Stimulated activated memory B cell treated with anti-CD40 and anti-IgM and Interleukin-4, amounts not matched to agents 10 μg/mL and 1 μg/mL and 100 μg/mL, for 72 hours (primary cell): ENCODE measurements around the gene TM9SF4.
"Not testable (repeated sequence)": the region's sequence is repeated elsewhere in the genome, so short reads cannot be mapped to it uniquely, and the experiment has no call there.

Experiments
- ATAC-seq: fragments of 150-1000 bp; cut with Tn5 transposase; 2 replicates; pipeline ENCODE4 v1.10.0; 2021
- H3K27ac Mint-ChIP-seq: one replicate; pipeline ENCODE4 v1.8.0; 2022; ENCODE audit warnings: mild to moderate bottlenecking, mixed read lengths
- H3K27me3 Mint-ChIP-seq: one replicate; pipeline ENCODE4 v1.8.0; 2022; ENCODE audit warnings: mixed read lengths
- H3K36me3 Mint-ChIP-seq: one replicate; pipeline ENCODE4 v1.8.0; 2022; ENCODE audit warnings: mixed read lengths
- H3K4me1 Mint-ChIP-seq: one replicate; pipeline ENCODE4 v1.8.0; 2022; ENCODE audit warnings: mixed read lengths
- H3K4me3 Mint-ChIP-seq: one replicate; pipeline ENCODE4 v1.8.0; 2022; ENCODE audit warnings: mild to moderate bottlenecking, moderate library complexity, mixed read lengths
- H3K9me3 Mint-ChIP-seq: one replicate; pipeline ENCODE4 v1.8.0; 2022; ENCODE audit warnings: mixed read lengths

The TM9SF4 gene

DNA sequence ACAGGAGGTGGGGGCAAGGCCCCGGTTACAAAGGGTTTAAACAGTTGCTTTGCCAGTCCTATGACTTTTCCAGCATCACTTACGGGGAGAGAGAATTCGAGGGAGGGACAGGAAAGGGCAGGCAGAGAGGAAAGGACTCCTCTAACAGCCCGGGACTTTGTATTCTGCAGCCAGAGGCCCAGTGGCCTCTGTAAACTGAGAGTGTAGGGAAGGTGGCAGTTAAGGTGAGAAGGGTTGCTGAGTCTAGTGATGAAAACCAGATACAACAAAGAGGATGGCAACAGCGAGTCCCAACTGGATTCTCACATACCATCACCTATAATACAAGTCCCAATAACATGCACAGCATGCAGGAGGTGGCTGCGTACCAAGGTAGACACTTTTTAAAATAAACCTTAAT, 84.5 kb downstream of the TM9SF4 start:
- Mint-ChIP-seq H3K27ac (no peak overlapping the region), H3K4me1 (peaks cover 12% of the 10 kb centered on the region), H3K27me3 (peaks cover 2% of the 10 kb centered on the region)

DNA sequence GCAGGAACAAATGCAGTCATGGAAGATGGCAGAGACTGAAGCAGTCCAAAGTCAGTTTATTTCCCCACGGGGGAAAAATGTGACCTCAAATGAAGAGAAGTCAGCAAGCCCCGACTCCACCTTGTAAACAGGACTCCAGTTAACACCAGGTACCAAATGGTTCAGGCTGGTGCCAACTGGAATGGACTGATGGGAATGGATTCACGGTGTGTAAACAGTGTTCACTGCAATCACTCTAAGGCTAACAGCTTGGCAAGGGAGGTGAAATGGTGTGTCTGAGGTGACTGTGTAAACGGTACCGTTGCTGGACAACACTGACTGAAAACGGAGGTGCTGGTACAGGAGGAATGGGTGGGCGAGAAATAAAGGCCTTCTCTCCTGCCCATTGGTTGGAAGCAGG, 86.1 kb downstream of the TM9SF4 start:
- H3K36me3 Mint-ChIP-seq = peaks cover 56% of the 10 kb centered on the region
- H3K27ac Mint-ChIP-seq = no peak overlapping the region
- peaks cover 7% of the 10 kb centered on the region for H3K4me1 Mint-ChIP-seq
- H3K4me3 Mint-ChIP-seq = no peak overlapping the region
- no peaks in the 10 kb centered on the region for H3K9me3 Mint-ChIP-seq
- no peaks in the 10 kb centered on the region for H3K27me3 Mint-ChIP-seq
- no peak for ATAC-seq

More for the DNA sequence above, 84.5 kb downstream of the TM9SF4 start:
- Mint-ChIP-seq H3K36me3 (peaks cover 44% of the 10 kb centered on the region), H3K4me3 (no peak overlapping the region), H3K9me3 (no peaks in the 10 kb centered on the region)
- ATAC-seq = no peak

DNA sequence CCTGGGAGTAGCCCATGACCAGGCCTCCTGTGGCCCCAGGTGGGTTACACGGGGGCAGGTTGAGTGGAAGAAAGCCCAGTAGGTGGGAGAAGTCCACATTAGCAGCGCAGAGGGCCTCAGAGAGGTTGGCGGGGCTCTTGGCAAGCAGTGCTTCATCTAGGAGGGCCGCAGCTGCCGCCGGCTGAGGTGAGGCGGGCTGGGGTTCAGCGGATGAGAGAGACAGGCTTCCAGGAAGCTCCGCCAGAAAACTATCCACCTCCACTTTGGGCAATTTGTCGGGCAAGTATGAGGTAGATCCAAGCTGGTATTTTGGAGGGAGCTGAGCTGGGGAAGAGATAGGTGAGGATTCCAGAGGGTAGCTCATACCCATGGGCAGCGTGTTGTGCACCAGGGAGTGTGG, 87.1 kb downstream of the TM9SF4 start:
- H3K36me3 Mint-ChIP-seq = peaks cover 56% of the 10 kb centered on the region
- H3K27me3 Mint-ChIP-seq, H3K4me3 Mint-ChIP-seq, H3K4me1 Mint-ChIP-seq, ATAC-seq, H3K9me3 Mint-ChIP-seq, H3K27ac Mint-ChIP-seq: not testable (repeated sequence)

DNA sequence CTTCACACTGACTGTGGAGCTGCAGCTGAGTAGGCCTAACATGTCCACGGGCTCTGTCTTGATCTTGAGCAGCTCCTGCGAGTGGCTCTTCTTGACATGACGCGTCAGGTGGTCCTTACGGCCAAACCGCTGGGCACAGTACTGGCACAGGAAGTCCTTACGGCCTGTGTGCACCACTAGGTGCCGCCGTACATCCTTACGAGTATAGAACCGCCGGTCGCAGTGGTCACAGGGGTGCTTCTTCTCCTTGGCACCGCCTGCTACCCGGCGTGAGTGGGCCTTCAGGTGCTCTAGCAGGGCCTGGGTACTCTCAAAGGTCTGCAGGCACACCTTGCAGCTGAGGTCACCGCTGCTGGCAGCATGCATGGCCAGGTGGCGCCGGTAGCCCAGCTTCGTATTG, 87.6 kb downstream of the TM9SF4 start:
- not testable (repeated sequence) for H3K27me3 Mint-ChIP-seq, H3K9me3 Mint-ChIP-seq, H3K4me1 Mint-ChIP-seq, H3K27ac Mint-ChIP-seq, ATAC-seq, H3K4me3 Mint-ChIP-seq
- peaks cover 56% of the 10 kb centered on the region for H3K36me3 Mint-ChIP-seq

DNA sequence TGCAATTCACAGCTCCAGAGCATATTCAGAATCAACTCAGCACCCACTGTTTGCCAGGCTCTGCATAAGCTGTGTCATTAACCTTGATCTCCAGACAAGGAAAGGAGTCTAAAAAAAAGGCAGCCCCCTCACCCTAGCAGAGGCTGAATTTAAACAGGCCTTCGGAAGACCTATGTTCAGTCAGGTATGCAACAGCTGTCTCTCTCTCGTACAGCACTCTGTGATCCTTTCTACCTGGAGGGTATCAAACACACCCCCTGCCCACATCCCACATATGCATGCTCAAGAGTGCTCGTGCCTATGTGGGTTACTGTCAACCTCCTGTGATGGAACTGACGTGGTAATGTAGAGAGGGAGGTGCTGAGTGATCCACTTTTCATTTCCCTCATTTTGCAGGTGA, 89.5 kb downstream of the TM9SF4 start:
- Mint-ChIP-seq H3K36me3 (peaks cover 51% of the 10 kb centered on the region), H3K9me3 (no peaks in the 10 kb centered on the region), H3K27me3 (no peaks in the 10 kb centered on the region), H3K4me1 (peaks cover 15% of the 10 kb centered on the region), H3K4me3 (no peak overlapping the region), H3K27ac (no peak overlapping the region)
- no peak for ATAC-seq

DNA sequence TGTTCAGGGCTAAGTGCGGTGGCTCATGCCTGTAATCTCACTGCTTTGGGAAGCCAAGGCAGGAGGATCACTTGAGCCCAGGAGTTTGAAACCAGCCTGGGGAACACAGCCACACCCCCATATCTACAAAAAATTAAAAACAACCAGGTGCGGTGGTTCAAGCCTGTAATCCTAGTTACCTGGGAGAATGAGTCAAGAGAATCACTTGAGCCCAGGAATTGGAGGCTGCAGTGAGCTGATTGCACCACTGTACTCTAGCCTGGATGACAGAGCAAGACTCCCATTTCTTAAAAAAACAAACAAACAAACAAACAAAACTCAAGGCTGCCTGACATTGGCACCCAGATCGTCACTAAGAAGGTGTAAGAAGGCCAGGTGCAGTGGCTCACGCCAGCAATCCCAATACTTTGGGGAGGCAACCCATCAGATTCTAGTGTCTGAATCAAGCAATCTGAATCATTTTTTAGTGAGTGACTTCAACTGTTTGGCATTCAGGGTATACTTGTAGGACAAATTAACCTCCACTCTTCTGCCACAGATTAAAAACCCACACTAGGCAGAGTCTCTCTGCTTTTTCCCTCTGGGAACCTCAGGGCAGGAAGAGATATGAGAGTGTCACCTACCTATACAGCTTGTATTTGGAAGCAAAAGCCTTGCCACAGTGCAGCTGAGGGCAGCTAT, 91.9 kb downstream of the TM9SF4 start:
- H3K27me3 Mint-ChIP-seq = no peaks in the 10 kb centered on the region
- peaks cover 35% of the 10 kb centered on the region for H3K36me3 Mint-ChIP-seq
- H3K4me3 Mint-ChIP-seq = no peak overlapping the region
- peaks cover 39% of the 10 kb centered on the region for H3K4me1 Mint-ChIP-seq
- H3K9me3 Mint-ChIP-seq = no peaks in the 10 kb centered on the region
- ATAC-seq = no peak
- no peak overlapping the region for H3K27ac Mint-ChIP-seq

DNA sequence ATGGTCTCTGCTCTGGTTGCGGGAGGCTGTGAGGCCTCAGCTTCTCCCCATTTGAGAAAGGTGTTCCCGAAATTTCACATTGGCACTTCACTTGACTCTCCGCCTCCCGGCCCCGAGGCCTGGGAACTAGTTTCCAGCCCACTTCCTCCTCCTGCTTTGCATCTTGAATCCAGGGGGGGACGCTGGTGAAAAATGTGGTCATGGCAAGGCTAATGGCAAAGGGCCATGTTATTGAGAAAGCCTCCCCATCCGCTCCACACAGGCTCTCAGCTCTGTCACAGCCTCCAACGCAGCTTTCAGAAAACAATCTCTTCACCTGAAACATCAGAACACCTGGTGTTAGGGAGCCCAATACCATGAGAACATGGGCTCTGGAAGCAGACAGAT, 92.5 kb downstream of the TM9SF4 start:
- peaks cover 45% of the 10 kb centered on the region for H3K4me1 Mint-ChIP-seq
- H3K4me3 Mint-ChIP-seq = no peak overlapping the region
- no peak for ATAC-seq
- no peak overlapping the region for H3K27ac Mint-ChIP-seq
- H3K9me3 Mint-ChIP-seq = no peaks in the 10 kb centered on the region
- H3K36me3 Mint-ChIP-seq = peaks cover 36% of the 10 kb centered on the region
- H3K27me3 Mint-ChIP-seq = no peaks in the 10 kb centered on the region

DNA sequence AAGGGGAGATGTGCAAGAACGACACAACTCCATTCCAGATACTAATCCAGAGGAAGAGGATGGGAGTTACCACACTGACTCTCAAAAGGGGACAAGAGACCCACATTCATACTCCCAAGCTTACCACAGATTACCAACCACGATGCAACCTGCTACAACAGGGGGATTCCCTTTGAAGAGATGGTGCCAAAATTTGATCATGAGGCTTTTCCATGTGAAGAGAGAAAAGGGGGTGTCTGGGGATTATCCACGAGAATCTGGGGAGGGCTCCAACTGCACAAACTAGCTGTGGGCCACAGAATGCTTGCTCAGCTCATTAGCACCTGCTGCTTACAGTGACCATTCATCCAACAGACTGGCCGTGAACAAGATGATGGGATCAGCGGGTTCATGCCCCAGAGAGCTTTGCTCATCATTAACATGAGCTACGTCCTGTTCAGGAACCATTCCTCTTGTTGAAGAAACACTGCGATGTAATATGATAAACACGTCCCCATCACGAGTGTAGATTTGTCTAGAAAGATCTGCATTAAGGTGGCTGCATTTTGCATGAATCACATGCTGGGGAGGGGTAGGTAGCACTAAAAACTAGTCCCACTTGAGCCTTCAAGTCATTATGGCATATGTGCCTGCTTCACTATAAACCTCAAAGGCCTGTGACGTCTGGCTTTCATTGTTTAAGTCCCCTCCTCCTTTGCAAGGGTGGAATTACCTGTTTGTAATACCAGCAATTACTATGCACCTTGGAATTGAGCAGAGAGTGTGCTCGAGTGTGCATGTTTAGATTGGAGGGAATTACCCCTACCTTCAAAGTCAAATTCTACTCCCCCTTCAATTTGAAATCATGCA, 94.1 kb downstream of the TM9SF4 start:
- no peak for ATAC-seq
- Mint-ChIP-seq H3K4me3 (peak overlapping the region; percentile 36), H3K27me3 (no peaks in the 10 kb centered on the region), H3K9me3 (no peaks in the 10 kb centered on the region), H3K27ac (peak overlapping the region; percentile 94), H3K36me3 (peaks cover 25% of the 10 kb centered on the region), H3K4me1 (peaks cover 53% of the 10 kb centered on the region)

DNA sequence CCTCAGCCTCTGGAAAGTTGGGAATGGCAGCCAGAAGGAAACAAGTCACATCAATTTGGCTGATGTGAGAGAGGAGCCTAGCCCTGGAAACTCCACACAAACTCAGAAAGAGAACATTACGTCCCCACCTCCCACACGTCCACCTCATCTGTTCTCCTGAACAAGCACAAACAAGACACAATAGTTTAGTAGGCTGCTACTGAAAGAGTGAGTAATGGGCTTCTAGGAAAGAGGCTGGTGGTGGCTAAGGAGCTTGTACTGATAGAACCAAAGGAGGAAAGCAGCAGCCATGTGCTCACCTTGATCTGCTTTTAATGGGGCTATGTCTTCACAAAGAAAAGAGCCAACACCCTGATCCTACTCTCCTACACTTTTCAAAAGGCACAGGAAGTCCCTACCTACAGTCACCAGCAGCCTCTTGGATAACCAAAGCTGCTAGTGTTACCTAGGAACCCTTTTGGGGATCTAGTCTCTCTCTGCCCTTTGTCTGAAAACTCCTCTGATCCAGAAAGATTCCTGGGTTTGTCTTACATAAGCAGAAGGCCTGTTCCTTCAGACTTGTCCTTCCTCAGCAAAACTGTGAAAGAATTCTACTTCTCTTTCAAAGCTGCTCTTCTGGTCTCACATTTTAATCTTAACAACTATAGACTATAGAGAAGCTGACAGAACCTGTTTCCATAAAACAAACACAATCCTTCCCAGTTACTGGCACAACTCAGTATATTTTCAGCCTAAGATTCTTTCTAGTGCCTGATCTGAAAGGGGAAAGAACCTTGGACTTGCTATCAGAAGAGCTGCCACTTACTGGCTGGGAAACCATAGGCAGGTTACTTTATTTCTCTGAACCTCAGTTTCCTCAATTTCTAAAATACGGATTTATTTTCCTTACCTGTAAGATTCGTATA, 94.9 kb downstream of the TM9SF4 start:
- Mint-ChIP-seq H3K4me1 (peaks cover 62% of the 10 kb centered on the region), H3K9me3 (no peaks in the 10 kb centered on the region), H3K27ac (peak overlapping the region; percentile 94), H3K4me3 (peak overlapping the region; percentile 36), H3K27me3 (no peaks in the 10 kb centered on the region), H3K36me3 (peaks cover 18% of the 10 kb centered on the region)
- ATAC-seq = no peak

DNA sequence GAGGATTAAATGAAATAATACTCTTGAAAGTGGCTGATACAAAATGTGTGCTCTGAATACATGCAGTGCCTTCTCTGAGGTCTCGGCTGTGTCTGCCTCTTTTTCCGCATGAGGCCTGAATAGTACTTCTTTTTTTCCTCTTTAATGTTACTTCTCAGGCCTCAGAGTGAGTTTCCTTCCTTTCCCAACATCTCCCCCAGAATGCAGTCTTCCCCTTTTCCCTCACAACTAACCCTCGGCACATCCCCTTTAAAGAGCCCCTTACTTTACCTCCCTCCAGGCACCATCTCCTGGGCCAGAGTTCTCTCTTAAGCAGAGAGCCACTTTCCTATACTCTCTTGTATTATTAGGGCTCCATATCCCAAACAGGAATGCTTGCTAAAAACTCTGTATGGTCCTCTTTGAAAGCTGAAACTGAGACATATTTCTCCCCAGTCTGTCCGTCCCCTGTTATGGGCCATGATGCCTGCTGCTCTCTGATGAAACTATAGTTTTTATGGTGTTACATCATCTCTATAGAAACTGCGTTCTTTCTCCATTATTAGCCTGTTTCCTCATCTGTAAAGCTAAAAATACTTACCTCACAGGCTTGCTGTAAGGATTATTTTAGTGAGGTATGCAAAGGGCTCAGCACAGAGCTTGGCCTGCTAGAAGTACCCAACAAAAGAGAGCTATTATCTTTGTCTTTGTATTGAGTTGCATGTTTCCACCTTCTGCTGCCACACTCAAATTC, 95.8 kb downstream of the TM9SF4 start:
- H3K27me3 Mint-ChIP-seq = no peaks in the 10 kb centered on the region
- peak overlapping the region; percentile 94 for H3K27ac Mint-ChIP-seq
- peaks cover 15% of the 10 kb centered on the region for H3K36me3 Mint-ChIP-seq
- H3K4me3 Mint-ChIP-seq = peak overlapping the region; percentile 95
- no peaks in the 10 kb centered on the region for H3K9me3 Mint-ChIP-seq
- peaks cover 70% of the 10 kb centered on the region for H3K4me1 Mint-ChIP-seq
- no peak for ATAC-seq

DNA sequence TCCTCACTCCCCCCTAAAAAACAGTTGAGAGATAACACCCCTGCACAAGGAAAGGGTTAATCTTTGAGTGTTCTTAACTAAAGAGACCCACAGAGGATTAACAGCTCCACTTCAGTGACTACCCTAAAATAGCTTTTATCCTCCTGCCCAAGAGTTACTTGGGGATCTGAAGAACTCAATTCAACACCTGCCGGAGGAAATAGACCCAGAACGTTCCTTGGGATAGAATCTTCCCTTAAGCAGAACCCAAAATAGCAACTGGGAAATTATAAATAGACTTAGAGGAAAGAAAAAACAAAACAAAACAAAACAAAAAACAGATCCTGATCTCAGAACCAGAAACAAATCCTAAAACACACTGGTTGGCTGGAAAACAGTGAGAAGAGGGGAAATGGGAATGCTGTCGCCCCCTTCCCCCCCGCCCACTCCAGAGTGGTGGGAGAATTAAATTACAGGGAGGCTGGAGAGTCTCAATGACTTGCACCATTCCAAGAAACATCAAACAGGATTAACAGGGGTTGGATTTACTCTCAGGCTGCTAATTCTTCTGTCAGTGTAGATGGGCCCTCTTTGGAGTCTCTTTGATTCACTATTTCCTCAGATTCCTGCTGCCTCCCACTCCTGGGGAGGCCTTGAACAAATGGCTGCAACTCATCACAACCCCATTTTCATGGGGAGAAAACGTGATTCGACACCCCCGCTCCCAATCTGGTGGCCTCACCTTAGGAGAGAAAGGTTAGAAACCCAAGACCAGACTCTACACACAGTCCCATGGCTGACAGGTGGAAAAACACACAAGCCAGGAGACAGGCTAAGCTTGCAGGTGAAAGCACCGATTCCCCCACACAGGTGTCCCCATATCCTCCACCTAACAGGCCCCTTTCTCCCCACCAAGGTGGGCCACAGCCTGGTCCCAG, 96.6 kb downstream of the TM9SF4 start:
- peaks cover 23% of the 10 kb centered on the region for H3K36me3 Mint-ChIP-seq
- H3K4me1 Mint-ChIP-seq = peaks cover 77% of the 10 kb centered on the region

DNA sequence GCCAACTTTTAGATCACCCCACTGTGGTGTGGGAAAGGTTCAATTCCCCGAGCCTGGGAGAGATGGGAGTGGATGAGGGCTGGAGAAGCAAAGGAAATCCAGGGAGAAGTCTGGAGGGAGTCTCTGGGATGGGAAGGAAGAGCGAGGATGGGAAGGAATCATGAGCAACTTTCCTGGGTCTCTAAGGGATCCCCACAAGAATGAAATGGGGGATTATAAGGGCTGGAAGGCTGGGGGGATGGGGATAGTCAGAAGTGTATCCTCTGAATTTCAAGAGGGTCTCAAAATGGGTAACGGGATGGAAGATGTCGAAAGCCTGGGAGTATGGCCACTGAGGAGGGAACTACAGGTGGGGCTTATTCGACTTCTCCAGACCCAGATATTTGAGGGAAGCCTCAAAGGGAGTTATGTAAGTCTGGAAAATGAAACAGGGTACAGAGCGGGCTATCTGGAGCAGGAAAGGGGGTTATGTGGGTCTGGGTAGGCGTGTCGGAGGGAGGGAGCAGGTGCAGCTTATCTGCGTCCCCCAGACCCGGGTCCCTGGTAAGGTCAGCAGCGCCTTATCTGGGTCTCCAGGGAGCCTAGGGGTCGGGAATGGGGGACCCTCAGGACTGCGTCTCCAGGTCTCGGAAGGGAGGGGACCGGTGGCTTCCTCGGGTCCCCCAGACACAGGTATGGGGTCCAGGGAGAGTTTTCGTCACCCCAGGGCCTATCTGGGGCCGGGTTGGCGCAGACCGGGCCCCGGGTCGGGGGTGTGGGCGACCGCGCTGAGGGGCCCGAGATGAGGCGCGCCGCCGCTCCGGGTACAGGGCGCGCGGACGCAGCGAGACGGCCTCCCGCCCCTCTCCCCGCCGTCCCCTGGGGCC, 97.5 kb downstream of the TM9SF4 start:
- ATAC-seq = no peak
- H3K4me1 Mint-ChIP-seq = peaks cover 85% of the 10 kb centered on the region
- no peaks in the 10 kb centered on the region for H3K9me3 Mint-ChIP-seq
- peaks cover 32% of the 10 kb centered on the region for H3K36me3 Mint-ChIP-seq
- peak overlapping the region; percentile 94 for H3K27ac Mint-ChIP-seq
- H3K27me3 Mint-ChIP-seq = no peaks in the 10 kb centered on the region
- peak overlapping the region; percentile 95 for H3K4me3 Mint-ChIP-seq

More for the DNA sequence above, 96.6 kb downstream of the TM9SF4 start:
- Mint-ChIP-seq H3K9me3 (no peaks in the 10 kb centered on the region), H3K27ac (peak overlapping the region; percentile 94), H3K27me3 (no peaks in the 10 kb centered on the region), H3K4me3 (peak overlapping the region; percentile 95)
- ATAC-seq = no peak
